ENCODE measurements around the gene STARD13.
"Not testable (repeated sequence)": the region's sequence is repeated elsewhere in the genome, so short reads cannot be mapped to it uniquely, and the experiment has no call there.

The STARD13 gene

GRCh38 chr13:33252135-33252534, 33.4 kb downstream of the STARD13 start:
- DNase-seq (ENCODE audit: low spot score): no peak

DNA sequence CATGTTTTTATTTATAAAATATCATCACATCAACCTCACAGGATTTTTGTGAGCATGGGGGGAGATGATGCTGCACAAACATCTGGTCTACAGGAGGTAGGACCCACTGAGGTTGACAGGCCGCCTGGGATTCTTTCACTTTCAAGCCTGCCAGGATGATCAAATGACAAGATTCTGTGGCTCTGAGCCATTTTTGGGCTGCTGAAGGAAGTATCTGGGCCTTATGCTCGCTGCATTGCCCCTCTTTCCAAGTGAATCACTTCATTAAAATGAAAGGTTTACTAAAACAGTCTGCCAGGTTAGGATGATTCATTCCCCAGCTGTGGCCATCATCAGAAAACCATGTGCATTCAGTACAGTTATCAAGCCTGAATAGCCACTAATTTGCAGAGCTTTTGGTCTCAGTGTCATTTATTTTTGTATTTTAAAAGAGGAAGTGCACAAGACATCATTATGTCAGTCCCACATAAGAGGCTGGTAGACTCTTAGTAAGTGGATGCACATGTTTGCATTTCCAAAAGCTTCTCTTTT, 34.4 kb downstream of the STARD13 start:
- DNase-seq (ENCODE audit: low spot score): peak; percentile 50

DNA sequence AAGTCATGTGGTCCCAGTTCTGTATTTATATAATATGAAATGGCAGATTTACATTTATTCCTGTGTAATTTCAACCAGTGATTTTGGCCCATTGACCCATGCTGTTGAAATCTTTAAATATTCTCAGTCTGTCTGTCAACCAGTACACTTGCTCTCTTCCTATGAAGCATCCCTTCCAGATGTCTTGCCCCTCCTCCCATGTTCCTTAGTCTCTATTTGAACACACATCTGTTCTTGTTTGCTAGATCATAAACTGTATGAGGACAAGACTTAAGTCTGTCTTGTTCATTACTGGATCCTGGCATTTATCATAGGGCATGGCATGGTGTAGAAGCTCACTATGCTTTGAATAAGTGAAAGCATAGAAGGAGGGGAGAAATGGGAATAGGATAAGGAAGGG, 34.9 kb downstream of the STARD13 start:
- no peak for DNase-seq (ENCODE audit: low spot score)

DNA sequence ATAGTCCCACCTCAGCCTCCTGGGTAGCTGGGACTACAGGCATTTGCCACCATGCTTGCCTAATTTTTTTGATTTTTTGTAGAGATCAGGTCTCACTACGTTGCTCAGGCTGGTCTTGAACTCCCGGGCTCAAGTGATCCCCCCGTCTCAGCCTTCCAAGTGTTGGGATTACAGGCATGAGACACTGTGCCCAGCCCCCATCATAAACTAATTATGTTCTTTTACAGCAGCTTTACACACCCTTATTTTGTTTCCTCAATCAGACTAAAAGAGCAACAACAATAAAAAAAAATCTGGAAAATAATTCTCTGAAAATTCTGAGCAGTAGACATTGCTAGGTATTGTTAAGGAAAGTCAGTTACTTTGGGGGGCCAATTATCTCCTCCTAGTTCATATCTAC, 35.7 kb downstream of the STARD13 start:
- no peak for DNase-seq (ENCODE audit: low spot score)

DNA sequence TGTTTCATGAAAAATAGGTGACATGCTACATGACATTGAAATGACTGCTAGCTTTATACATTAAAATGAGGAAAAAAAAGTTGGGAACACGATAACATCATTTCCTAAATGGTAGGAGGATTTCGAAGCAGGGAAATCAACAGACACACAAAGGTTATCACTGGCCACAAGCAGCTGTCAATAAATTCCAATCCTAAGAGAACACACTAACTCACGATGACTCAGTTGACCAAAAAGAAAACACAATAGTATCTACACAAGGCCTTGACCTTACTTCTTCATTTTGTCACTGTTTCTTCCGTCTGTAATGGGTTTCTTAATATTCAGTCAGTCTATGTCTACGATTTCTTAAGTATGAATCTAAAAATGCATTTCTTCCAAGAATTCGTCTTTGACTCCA, 36.5 kb downstream of the STARD13 start:
- no peak for DNase-seq (ENCODE audit: low spot score)

DNA sequence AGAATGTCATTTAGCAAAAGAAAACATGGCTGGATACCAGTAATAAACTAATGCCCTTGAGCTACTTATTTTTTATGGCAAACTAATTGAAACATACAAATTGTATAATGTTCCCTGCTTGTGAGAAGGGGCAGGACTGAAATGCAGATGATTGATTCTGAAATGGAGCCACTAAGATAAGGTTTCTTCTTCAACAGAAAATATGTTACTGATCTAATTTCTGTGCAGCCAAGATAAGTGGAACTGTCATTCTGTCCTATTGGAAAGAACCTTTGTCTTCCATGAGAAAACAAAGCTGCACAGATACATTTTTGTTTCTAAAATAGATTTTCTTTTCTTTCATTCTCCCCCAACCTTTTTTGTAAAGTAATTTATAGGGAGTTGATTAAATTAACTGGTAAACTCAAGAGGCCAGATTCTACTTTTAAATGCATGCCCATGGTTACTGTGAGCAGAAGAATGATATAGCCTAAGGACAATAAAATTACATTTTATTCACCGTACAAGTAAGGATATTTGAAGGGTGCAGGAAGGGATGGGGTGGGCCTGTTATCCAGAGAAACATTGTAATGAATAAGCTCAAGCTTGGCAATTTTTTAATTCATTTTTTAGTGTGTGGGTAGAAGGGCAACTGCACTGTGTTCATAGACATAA, 39.9 kb downstream of the STARD13 start:
- no peak for DNase-seq (ENCODE audit: low spot score)

GRCh38 chr13:33244907-33245287, 40.7 kb downstream of the STARD13 start:
- no peak for DNase-seq (ENCODE audit: low spot score)

- DNase-seq (ENCODE audit: low spot score): no peak
Observed at GRCh38 chr13:33244210-33244906, 41.2 kb downstream of the STARD13 start.

DNA sequence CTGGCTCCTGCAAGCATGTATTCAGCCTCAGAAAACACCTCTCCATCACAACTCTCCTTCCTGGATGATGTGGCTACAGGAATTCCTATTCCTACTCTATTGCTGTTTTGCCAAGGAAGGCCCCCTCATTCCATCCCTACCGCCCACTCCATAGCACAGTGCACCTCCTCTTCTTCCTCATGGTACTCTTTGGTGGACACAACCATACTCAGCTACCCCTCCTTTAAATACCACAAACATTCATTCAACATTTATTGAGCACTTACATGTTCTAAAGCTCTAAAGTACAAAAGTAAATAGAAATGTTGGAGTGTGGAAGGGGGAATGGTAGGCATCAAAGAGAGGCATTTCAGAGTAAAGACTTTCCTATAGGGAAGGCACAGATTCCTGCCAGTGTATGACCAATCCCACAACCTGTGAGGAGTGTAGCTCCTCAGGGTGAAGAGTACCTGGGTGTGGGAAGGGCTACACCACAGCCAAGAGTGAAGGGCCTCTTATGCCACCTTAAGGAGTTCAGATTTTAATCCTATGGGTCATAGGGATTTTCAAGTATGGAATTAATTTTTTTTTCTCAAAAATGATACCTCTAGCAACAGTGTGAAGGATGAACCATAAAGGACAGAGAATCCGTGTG, 42.5 kb downstream of the STARD13 start:
- DNase-seq (ENCODE audit: low spot score): no peak

- DNase-seq (ENCODE audit: low spot score): not testable (repeated sequence)
Observed at GRCh38 chr13:33242372-33242771, 43.2 kb downstream of the STARD13 start.

- DNase-seq (ENCODE audit: low spot score): no peak
Observed at GRCh38 chr13:33236021-33236420, 49.5 kb downstream of the STARD13 start.

DNA sequence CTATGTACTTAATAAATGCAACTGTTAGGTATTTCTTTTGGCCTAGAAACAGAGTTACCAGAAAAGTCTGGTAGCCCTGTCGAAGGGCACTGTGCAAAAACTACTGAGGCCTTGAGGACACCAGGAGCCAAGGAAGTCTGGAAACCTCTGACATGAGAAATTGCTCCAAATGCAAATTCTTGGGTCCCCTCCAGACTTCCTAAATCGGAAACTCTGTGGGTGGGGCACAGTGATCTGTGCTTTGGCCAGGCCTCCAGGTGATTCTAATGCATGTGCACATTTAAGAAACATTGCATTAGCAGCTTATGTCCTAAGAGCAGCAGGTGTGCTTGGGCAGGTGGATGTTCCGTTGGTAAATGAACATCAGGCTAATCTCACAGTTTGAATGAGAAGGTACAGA, 50.0 kb downstream of the STARD13 start:
- no peak for DNase-seq (ENCODE audit: low spot score)

- DNase-seq (ENCODE audit: low spot score): no peak
Observed at GRCh38 chr13:33235078-33235477, 50.5 kb downstream of the STARD13 start.

DNA sequence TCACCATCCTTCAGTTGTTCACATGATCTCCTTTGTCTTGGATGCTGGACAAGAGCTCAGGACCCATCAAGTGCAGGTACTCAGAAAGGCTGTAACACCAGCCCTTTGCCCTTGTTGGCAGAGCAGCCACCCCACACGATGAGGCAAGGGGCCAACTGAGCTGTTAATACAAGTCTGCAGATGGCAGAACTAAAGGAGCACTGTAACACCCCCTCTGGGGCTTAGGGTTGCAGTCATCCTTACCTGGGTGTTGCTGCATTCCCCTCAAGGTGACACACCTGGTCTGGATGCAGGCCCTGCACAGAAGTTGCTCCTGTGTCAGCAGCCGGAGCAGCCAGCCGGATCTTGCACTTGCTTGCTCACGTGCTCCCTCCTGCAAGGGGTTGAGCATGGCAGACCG, 52.0 kb downstream of the STARD13 start:
- DNase-seq (ENCODE audit: low spot score): no peak

- DNase-seq (ENCODE audit: low spot score): no peak
Observed at GRCh38 chr13:33232883-33233282, 52.7 kb downstream of the STARD13 start.

GRCh38 chr13:33231339-33231738, 54.2 kb downstream of the STARD13 start:
- DNase-seq (ENCODE audit: low spot score): no peak

DNA sequence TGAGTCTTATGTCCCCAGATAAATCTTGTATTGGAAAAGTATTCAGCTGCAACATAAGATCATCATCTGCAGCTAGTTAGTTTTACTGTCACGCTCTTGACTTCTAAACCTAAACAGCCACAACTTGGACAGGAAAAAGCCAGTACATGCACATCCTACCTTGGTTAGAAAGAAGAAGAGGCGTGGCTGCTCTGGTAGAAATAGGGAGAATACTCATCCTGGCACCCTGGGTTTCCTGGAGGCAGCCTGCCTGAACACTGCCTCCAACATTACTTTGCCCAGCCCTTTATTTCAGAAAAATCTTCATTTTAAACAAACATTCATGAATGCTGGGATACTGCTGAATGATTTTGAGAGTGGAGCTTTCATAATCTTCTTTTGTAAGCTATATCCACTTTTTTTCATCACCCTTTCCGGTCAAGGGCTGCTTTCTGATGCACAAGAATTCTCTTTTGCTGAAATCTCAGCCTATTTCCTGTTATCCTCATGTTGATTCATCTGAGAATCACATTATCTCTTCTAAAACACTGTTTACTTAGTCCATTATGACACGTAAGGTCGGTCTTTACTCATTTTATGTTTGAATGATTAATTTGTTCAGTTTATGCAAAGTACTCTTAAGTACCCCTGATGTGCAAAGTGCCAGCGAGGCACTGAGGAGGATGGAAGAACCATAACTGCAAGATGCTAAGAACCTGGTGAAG, 55.2 kb downstream of the STARD13 start:
- DNase-seq (ENCODE audit: low spot score): peak; percentile 32

DNA sequence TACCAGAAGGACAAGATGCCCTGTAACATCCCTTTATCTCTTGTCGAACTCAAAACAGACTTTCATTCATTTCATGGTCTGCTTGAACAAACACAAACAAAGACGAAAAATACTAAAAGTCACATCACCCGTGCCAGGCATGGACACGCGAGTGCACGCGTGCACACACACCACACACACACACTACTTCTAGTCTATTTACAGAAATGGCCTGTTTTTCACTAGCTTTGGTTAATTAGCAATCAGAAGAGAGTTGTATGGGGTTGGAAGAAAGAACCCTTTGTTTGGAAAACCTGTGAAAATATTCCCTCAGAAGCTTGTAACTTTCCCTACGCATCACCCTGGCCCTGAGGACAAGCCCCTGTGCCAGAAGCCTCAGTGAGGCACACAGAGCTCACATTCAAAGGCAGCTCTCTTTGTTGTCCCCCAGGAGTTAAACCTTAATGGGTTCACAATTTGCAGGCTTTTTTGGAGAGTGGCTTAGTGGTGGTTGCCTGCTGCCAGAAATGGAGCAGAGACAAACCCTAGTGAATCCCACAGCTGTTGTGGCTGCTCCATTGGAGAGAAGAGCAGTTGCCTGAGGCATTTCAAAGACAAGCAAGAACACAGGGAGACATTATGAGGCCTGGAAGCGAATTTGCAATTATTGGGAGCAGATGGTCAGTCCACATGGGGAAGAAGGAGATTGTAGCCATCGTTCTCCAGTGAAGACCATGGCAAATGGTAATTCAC, 55.9 kb downstream of the STARD13 start:
- DNase-seq (ENCODE audit: low spot score): peak; percentile 92

GRCh38 chr13:33228648-33229445, 56.7 kb downstream of the STARD13 start:
- peak; percentile 46 for DNase-seq (ENCODE audit: low spot score)

DNA sequence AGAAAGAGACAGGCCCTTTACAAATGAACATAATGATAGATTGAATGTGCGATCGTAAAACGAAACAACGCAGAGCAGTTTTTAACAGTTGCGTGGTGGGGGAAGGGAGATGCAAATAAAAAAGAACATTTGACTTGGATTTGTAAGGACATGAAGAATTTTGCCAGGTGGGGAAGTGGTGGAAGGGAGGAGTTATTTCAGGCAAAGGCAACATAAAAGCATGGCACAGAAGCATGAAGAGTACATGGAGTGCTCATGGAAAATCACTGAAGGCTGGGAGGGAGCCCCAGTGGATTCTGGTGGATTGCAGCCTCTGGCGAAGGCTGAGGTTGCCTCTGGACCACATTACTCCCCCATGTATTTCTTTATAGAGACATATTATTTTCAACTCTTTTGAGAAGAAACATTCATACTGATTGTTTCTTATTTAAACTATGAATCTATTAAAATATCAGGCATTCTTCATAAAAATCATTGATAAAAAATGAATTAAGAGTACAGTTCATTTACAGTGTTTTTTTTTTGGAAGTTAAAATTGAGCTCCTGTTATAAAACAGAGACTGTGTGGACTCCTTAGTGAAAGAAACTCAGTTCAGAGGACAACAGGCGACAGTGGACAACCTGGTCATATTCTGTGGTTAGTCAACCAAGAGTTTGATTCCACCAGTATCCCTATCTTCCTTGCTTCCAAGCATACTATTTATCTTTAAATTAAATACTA, 57.5 kb downstream of the STARD13 start:
- DNase-seq (ENCODE audit: low spot score): no peak
